DMS 273 treated with DMSO at 0.1 percent for 48 hours (cell line): ENCODE results near the gene ZNF77.
A peak's percentile ranks its signal among the peaks of the same experiment; 100 is the strongest.
"Not testable (repeated sequence)": the region's sequence is repeated elsewhere in the genome, so short reads cannot be mapped to it uniquely, and the experiment has no call there.

Experiments used
- DNase-seq: peaks from one replicate; lab custom pipeline; 2025; lab: John Stamatoyannopoulos, UW

The ZNF77 gene

GRCh38 chr19:2917275-2918184 is 27.2 kb downstream of the ZNF77 start:
- no peak for DNase-seq

- no peak for DNase-seq
Observed at GRCh38 chr19:2912306-2912705, 32.5 kb downstream of the ZNF77 start.

- no peak for DNase-seq
Observed at GRCh38 chr19:2906631-2907195, 38.1 kb downstream of the ZNF77 start.

- DNase-seq, result no peak
Observed at GRCh38 chr19:2905918-2906519, 38.8 kb downstream of the ZNF77 start.

- not testable (repeated sequence) for DNase-seq
Observed at GRCh38 chr19:2903326-2903725, 41.4 kb downstream of the ZNF77 start.

GRCh38 chr19:2902590-2903218 is 42.1 kb downstream of the ZNF77 start:
- DNase-seq, result no peak

GRCh38 chr19:2900296-2901252 is 44.2 kb downstream of the ZNF77 start, which contains the start of gene ZNF57:
Gene ZNF57 (plus strand): TSS chr19:2900928. CDS start chr19:2901046, 118 bp downstream.
- peak; percentile 96 for DNase-seq

GRCh38 chr19:2896694-2897093 is 48.1 kb downstream of the ZNF77 start:
- DNase-seq, result no peak

- DNase-seq, result peak; percentile 28
Observed at GRCh38 chr19:2890531-2890930, 54.2 kb downstream of the ZNF77 start.

GRCh38 chr19:2888731-2889224 is 56.0 kb downstream of the ZNF77 start:
- peak; percentile 31 for DNase-seq

- peak; percentile 74 for DNase-seq
Observed at GRCh38 chr19:2887391-2887914, 57.3 kb downstream of the ZNF77 start.

GRCh38 chr19:2885736-2886135 is 59.0 kb downstream of the ZNF77 start:
- no peak for DNase-seq

GRCh38 chr19:2883686-2884439 is 60.9 kb downstream of the ZNF77 start:
- DNase-seq, result no peak
